ENCODE data around the gene DGKI. TPM values are rescaled to one million over a fixed set of nuclear protein-coding genes. Genes with fewer than 3 reads are reported as not detected.

The DGKI gene
- total RNA-seq, 1 experiment from 2014 or later: 0.55 TPM

DNA sequence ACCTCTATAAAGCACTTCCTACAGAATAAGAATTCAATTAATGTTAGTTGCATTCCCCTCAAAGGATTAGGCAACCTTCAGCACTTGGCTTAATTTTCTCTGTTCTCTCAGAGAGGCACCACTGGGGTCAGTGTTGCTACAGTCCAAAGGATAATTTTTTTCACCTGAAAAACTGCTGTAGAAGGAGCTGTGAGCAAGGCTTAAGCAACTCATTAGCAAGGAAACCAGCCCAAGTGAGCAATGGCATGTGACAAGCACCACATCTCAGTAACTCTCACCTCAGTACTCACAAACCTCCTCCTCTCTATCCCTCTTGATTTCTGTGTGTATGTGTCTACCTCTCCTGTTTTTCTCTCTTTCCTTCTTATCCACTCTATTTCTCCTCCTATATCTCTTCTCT lies 55.9 kb downstream of the DGKI start:
- Histone ChIP-seq H2AFZ (ENCODE audit: low read length) (no peak overlapping the region), H2BK5ac (ENCODE audit: insufficient read length, low read length) (no peak overlapping the region), H3K79me2 (ENCODE audit: insufficient read depth, low read length) (no peaks in the 10 kb centered on the region), H3K23me2 (ENCODE audit: insufficient read length, low read depth, low read length, poor library complexity, severe bottlenecking) (no peaks in the 10 kb centered on the region), H3K27ac (ENCODE audit: insufficient read length, low read depth, low read length) (no peak overlapping the region), H3K23ac (ENCODE audit: insufficient read length, low read depth, low read length) (no peak overlapping the region), H3K14ac (ENCODE audit: insufficient read depth, low read length) (no peak overlapping the region; the same call in 1 of the 2 replicates), H2AK5ac (ENCODE audit: insufficient read length, low read length) (no peak overlapping the region), H3K4me2 (ENCODE audit: insufficient read depth, insufficient read length, low read length) (no peak overlapping the region), H3K18ac (ENCODE audit: insufficient read length, low read depth, low read length) (no peak overlapping the region), H2BK120ac (ENCODE audit: low read depth, low read length, poor library complexity, severe bottlenecking) (no peak overlapping the region), H3K27me3 (ENCODE audit: insufficient read depth, low read length) (no peaks in the 10 kb centered on the region), H3K79me1 (ENCODE audit: insufficient read depth, low read depth, low read length, poor library complexity, severe bottlenecking) (no peaks in the 10 kb centered on the region), H3T11ph (ENCODE audit: low read length) (no peak overlapping the region), H2BK20ac (ENCODE audit: low read depth, low read length, poor library complexity, severe bottlenecking) (no peak overlapping the region), H2BK15ac (ENCODE audit: low read depth, low read length) (no peak overlapping the region), H2BK12ac (ENCODE audit: insufficient read length, low read depth, low read length) (no peak overlapping the region), H3K4me1 (ENCODE audit: insufficient read depth, low read length) (no peaks in the 10 kb centered on the region), H3K56ac (ENCODE audit: insufficient read length, low read depth, low read length) (no peak overlapping the region), H4K20me1 (ENCODE audit: control insufficient read depth, insufficient read depth, insufficient read length) (no peaks in the 10 kb centered on the region), H3K9ac (ENCODE audit: extremely low read depth, insufficient read length, low read length) (no peak overlapping the region), H4K5ac (ENCODE audit: insufficient read length, low read depth, low read length) (no peak overlapping the region), H3K9me3 (ENCODE audit: control insufficient read depth, low read depth, low read length) (no peaks in the 10 kb centered on the region), H3K4ac (ENCODE audit: low read depth, low read length) (no peak overlapping the region), H4K8ac (replicated peaks; ENCODE audit: insufficient read length, low read depth, low read length) (no peak overlapping the region), H4K91ac (ENCODE audit: insufficient read length, low read depth, low read length) (no peak overlapping the region)
- DNase-seq: no peak
- Mint-ChIP-seq H3K4me1 (peaks cover 3 to 4% of the 10 kb centered on the region in 2 experiments; a peak in 2 of 4 replicates), H3K4me3 (no peak overlapping the region), H3K27ac (no peak overlapping the region), H3K27me3 (ENCODE audit: low read depth) (no peaks in the 10 kb centered on the region; the same call in none of the 2 replicates), H3K9me3 (peaks cover 8 to 14% of the 10 kb centered on the region in 2 experiments; a peak in 4 of 5 replicates), H3K36me3 (ENCODE audit: insufficient read depth in 1 of 3, low read depth in 3 of 3) (peaks cover 5 to 14% (median 5%) of the 10 kb centered on the region in 3 experiments)
- TF ChIP-seq, protein P1, sequence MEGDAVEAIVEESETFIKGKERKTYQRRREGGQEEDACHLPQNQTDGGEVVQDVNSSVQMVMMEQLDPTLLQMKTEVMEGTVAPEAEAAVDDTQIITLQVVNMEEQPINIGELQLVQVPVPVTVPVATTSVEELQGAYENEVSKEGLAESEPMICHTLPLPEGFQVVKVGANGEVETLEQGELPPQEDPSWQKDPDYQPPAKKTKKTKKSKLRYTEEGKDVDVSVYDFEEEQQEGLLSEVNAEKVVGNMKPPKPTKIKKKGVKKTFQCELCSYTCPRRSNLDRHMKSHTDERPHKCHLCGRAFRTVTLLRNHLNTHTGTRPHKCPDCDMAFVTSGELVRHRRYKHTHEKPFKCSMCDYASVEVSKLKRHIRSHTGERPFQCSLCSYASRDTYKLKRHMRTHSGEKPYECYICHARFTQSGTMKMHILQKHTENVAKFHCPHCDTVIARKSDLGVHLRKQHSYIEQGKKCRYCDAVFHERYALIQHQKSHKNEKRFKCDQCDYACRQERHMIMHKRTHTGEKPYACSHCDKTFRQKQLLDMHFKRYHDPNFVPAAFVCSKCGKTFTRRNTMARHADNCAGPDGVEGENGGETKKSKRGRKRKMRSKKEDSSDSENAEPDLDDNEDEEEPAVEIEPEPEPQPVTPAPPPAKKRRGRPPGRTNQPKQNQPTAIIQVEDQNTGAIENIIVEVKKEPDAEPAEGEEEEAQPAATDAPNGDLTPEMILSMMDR (conservative IDR thresholded peaks at IDR 0.05): no peak
